Neural crest cell (in vitro differentiated cells): ENCODE results near the gene MYL12B. TPM values are rescaled to one million over a fixed set of nuclear protein-coding genes. Genes with fewer than 3 reads are reported as not detected.

Source experiments
- DNase-seq: peaks from one replicate; pipeline ENCODE4 v3.0.0; 2021; ENCODE audit warnings: low read depth, mixed read lengths, low spot score
- H3K27ac Mint-ChIP-seq: one replicate; pipeline ENCODE4 v1.8.0; 2021; ENCODE audit warnings: mild to moderate bottlenecking, mixed read lengths; ENCODE audit not compliant: unreplicated experiment
- H3K27me3 Mint-ChIP-seq: 2 replicates; pipeline ENCODE4 v1.8.0; 2021; ENCODE audit warnings: low read depth, mild to moderate bottlenecking, mixed read lengths
- H3K36me3 Mint-ChIP-seq: 2 replicates; pipeline ENCODE4 v1.8.0; 2021; ENCODE audit warnings: low read depth, mild to moderate bottlenecking, mixed read lengths
- H3K4me1 Mint-ChIP-seq: 2 replicates; pipeline ENCODE4 v1.8.0; 2021; ENCODE audit warnings: mixed read lengths
- H3K4me3 Mint-ChIP-seq: one replicate; pipeline ENCODE4 v1.8.0; 2021; ENCODE audit warnings: mild to moderate bottlenecking, mixed read lengths
- H3K9me3 Mint-ChIP-seq: 2 replicates; pipeline ENCODE4 v1.8.0; 2021; ENCODE audit warnings: mixed read lengths
- CTCF ChIP-seq: fragments of 200-600 bp; sonication (generic); conservative IDR thresholded peaks from 2 replicates; pipeline ENCODE4 v1.5.0; 2021; ENCODE audit warnings: antibody characterized with exemption, mild to moderate bottlenecking
- total RNA-seq: library from RNA; stranded (reverse); gene quantifications from 2 replicates; pipeline ENCODE4 v1.2.1, GENCODE V29; 2021

The MYL12B gene
- total RNA-seq, 1 donor from 2014 or later = 89.6 TPM

- H3K36me3 Mint-ChIP-seq = no peaks in the 10 kb centered on the region
- no peaks in the 10 kb centered on the region for H3K4me1 Mint-ChIP-seq
- H3K9me3 Mint-ChIP-seq = peaks cover 2% of the 10 kb centered on the region
- H3K4me3 Mint-ChIP-seq = no peak overlapping the region
- TF ChIP-seq CTCF = no peak
- no peaks in the 10 kb centered on the region for H3K27me3 Mint-ChIP-seq
- DNase-seq = no peak
- no peak overlapping the region for H3K27ac Mint-ChIP-seq
Observed at GRCh38 chr18:3233004-3233403, 28.9 kb upstream of the MYL12B start.

GRCh38 chr18:3233433-3234168, 28.3 kb upstream of the MYL12B start:
- no peak overlapping the region for H3K4me3 Mint-ChIP-seq
- no peak overlapping the region for H3K27ac Mint-ChIP-seq
- no peaks in the 10 kb centered on the region for H3K4me1 Mint-ChIP-seq
- no peaks in the 10 kb centered on the region for H3K36me3 Mint-ChIP-seq
- TF ChIP-seq CTCF = no peak
- DNase-seq = no peak
- H3K9me3 Mint-ChIP-seq = peaks cover 2% of the 10 kb centered on the region
- no peaks in the 10 kb centered on the region for H3K27me3 Mint-ChIP-seq

GRCh38 chr18:3234457-3234856, 27.5 kb upstream of the MYL12B start:
- Mint-ChIP-seq H3K27me3 (no peaks in the 10 kb centered on the region), H3K4me3 (no peak overlapping the region), H3K4me1 (no peaks in the 10 kb centered on the region), H3K27ac (no peak overlapping the region), H3K36me3 (peaks cover 5% of the 10 kb centered on the region), H3K9me3 (peaks cover 9% of the 10 kb centered on the region)
- no peak for DNase-seq
- no peak for TF ChIP-seq CTCF

GRCh38 chr18:3235846-3236245, 26.1 kb upstream of the MYL12B start:
- H3K4me1 Mint-ChIP-seq = no peaks in the 10 kb centered on the region
- H3K27ac Mint-ChIP-seq = no peak overlapping the region
- no peak overlapping the region for H3K4me3 Mint-ChIP-seq
- H3K9me3 Mint-ChIP-seq = peaks cover 17% of the 10 kb centered on the region
- H3K27me3 Mint-ChIP-seq = no peaks in the 10 kb centered on the region
- no peak for DNase-seq
- TF ChIP-seq CTCF = no peak
- peaks cover 10% of the 10 kb centered on the region for H3K36me3 Mint-ChIP-seq

- no peak overlapping the region for H3K4me3 Mint-ChIP-seq
- no peak for TF ChIP-seq CTCF
- H3K36me3 Mint-ChIP-seq = peaks cover 12% of the 10 kb centered on the region
- peaks cover 18% of the 10 kb centered on the region for H3K9me3 Mint-ChIP-seq
- H3K27ac Mint-ChIP-seq = no peak overlapping the region
- no peaks in the 10 kb centered on the region for H3K27me3 Mint-ChIP-seq
- no peaks in the 10 kb centered on the region for H3K4me1 Mint-ChIP-seq
- DNase-seq = no peak
Observed at GRCh38 chr18:3236470-3236869, 25.5 kb upstream of the MYL12B start.
